ENCODE results near the gene QTRT2.

GRCh38 chr3:114022145-114022802, 34.3 kb upstream of the QTRT2 start:
- TF ChIP-seq EZH2 (IDR thresholded peaks at IDR 0.05; ENCODE audit: insufficient read depth, poor library complexity, severe bottlenecking) (no peak), EZH2phosphoT487 (IDR thresholded peaks at IDR 0.05; ENCODE audit: insufficient read depth, low read depth) (no peak)

Data from GM23248 (cell line).